ENCODE data around the gene CNTD1. TPM values are rescaled to one million over a fixed set of nuclear protein-coding genes. Genes with fewer than 3 reads are reported as not detected.
"Not testable (repeated sequence)": the region's sequence is repeated elsewhere in the genome, so short reads cannot be mapped to it uniquely, and the experiment has no call there.

The CNTD1 gene
- total RNA-seq: under 0.01 TPM in 1 of 2 replicates, not detected in the other

- DNase-seq (ENCODE audit: low read depth in 2 of 2): peak; percentile 84 to 90
Measured at GRCh38 chr17:42798383-42799380, at the start of gene CNTD1, which contains the start of gene COA3. CNTD1 (plus strand) TSS chr17:42798861; CDS start chr17:42799068, 207 bp downstream. COA3 (minus strand) TSS chr17:42798704; CDS start chr17:42798681, 23 bp downstream.

GRCh38 chr17:42748908-42749798 lies 49.5 kb upstream of the CNTD1 start:
- no peak for DNase-seq (ENCODE audit: low read depth in 2 of 2)

GRCh38 chr17:42750739-42751344 lies 47.8 kb upstream of the CNTD1 start:
- DNase-seq (ENCODE audit: low read depth in 2 of 2): peak in 1 of 2 donors; percentile 74

GRCh38 chr17:42751628-42752027 lies 47.0 kb upstream of the CNTD1 start:
- peak in 1 of 2 donors; percentile 43 for DNase-seq (ENCODE audit: low read depth in 2 of 2)

- peak in 1 of 2 donors; percentile 45 for DNase-seq (ENCODE audit: low read depth in 2 of 2)
Measured at GRCh38 chr17:42754782-42755181, 43.9 kb upstream of the CNTD1 start.

- peak in 1 of 2 donors; percentile 38 for DNase-seq (ENCODE audit: low read depth in 2 of 2)
Measured at GRCh38 chr17:42759982-42760651, 38.5 kb upstream of the CNTD1 start.

- DNase-seq (ENCODE audit: low read depth in 2 of 2): peak; percentile 28 to 31
Measured at GRCh38 chr17:42760652-42761581, 37.7 kb upstream of the CNTD1 start, which contains the start of gene RAMP2. RAMP2 (plus strand) TSS chr17:42761227; CDS start chr17:42761262, 35 bp downstream.

GRCh38 chr17:42761638-42762037 lies 37.0 kb upstream of the CNTD1 start:
- no peak for DNase-seq (ENCODE audit: low read depth in 2 of 2)

- no peak for DNase-seq (ENCODE audit: low read depth in 2 of 2)
Measured at GRCh38 chr17:42766124-42766523, 32.5 kb upstream of the CNTD1 start.

GRCh38 chr17:42767512-42767911 lies 31.1 kb upstream of the CNTD1 start:
- no peak for DNase-seq (ENCODE audit: low read depth in 2 of 2)

- not testable (repeated sequence) for DNase-seq (ENCODE audit: low read depth in 2 of 2)
Measured at GRCh38 chr17:42768006-42768405, 30.7 kb upstream of the CNTD1 start.

- not testable (repeated sequence) for DNase-seq (ENCODE audit: low read depth in 2 of 2)
Measured at GRCh38 chr17:42769964-42770363, 28.7 kb upstream of the CNTD1 start.

GRCh38 chr17:42772945-42773289 lies 25.7 kb upstream of the CNTD1 start:
- DNase-seq (ENCODE audit: low read depth in 2 of 2): no peak

- peak; percentile 69 to 78 for DNase-seq (ENCODE audit: low read depth in 2 of 2)
Measured at GRCh38 chr17:42773290-42774035, 25.2 kb upstream of the CNTD1 start, which contains the start of gene VPS25. VPS25 (plus strand) TSS chr17:42773449; CDS start chr17:42773476, 27 bp downstream.

GRCh38 chr17:42774066-42774745 lies 24.5 kb upstream of the CNTD1 start:
- DNase-seq (ENCODE audit: low read depth in 2 of 2): peak; percentile 54 to 57

GRCh38 chr17:42775534-42776098 lies 23.0 kb upstream of the CNTD1 start:
- peak; percentile 62 to 67 for DNase-seq (ENCODE audit: low read depth in 2 of 2)

- DNase-seq (ENCODE audit: low read depth in 2 of 2): no peak
Measured at GRCh38 chr17:42778570-42778969, 20.1 kb upstream of the CNTD1 start.

All from lung microvascular endothelial cell (primary cell).